OCI-LY7 (cell line): Measurements from ENCODE around the gene CCDC73.

Experiments used
- CTCF ChIP-seq: fragments of 200-600 bp; sonication (generic); conservative IDR thresholded peaks from 2 replicates; pipeline ENCODE4 v1.5.1; 2014; ENCODE audit warnings: mild to moderate bottlenecking, antibody characterized with exemption, low read length, moderate library complexity, mixed read lengths
- EZH2phosphoT487 ChIP-seq: fragments of 200-600 bp; sonication (generic); IDR thresholded peaks from 2 replicates; pipeline ENCODE4 v1.6.1; 2018; ENCODE audit warnings: low read depth, borderline replicate concordance, mild to moderate bottlenecking, mixed run types, antibody characterized with exemption, low read length, moderate library complexity, mixed read lengths

- TF ChIP-seq CTCF (no peak), EZH2phosphoT487 (no peak)
Observed at GRCh38 chr11:32723332-32723731, 71.1 kb downstream of the CCDC73 start.
